A549 (cell line): Measurements from ENCODE around the gene PSMB10.

ENCODE experiments used
- CTCF ChIP-seq: fragments of >200 bp; sonication (Bioruptor Twin); formaldehyde crosslinking; IDR thresholded peaks from 3 replicates; pipeline ENCODE4 v1.5.1; 2016
- MAFK ChIP-seq: fragments of 450-650 bp; IDR thresholded peaks from 2 replicates; pipeline ENCODE4 v1.6.1; 2014; ENCODE audit not compliant: partially characterized antibody
- MYC ChIP-seq: IDR thresholded peaks from 2 replicates; pipeline ENCODE4 v1.6.1; 2012; ENCODE audit warnings: mild to moderate bottlenecking, inconsistent platforms, low read length, improper control_type of control experiment, borderline replicate concordance
- PBX3 ChIP-seq: IDR thresholded peaks from 2 replicates; pipeline ENCODE4 v1.6.1; 2012

- TF ChIP-seq MYC (no peak), CTCF (no peak), MAFK (no peak), PBX3 (no peak)
Measured at GRCh38 chr16:67930678-67931211, 5.9 kb downstream of the PSMB10 start.
